ENCODE results near the gene CXCR6.

DNA sequence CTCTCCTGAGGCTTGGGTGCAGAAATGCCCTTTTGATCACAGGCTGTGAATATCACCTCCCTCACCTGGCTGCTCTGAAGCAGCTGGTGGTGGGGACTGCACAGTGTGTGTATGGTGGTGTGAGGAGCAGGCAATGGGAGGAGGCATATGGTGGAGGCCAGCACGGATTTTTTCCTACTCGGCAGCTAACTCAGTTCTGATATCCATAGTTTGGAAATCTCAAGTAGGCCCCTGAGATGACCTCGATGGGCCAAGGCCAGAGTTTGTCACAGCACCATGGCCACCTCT is 21.3 kb upstream of the CXCR6 start:
- no peak for TF ChIP-seq POLR2A (IDR thresholded peaks at IDR 0.05; ENCODE audit: low read length)
- TF ChIP-seq GATA1 (IDR thresholded peaks at IDR 0.05; ENCODE audit: low read depth, low read length): no peak
